Measurements from ENCODE around the gene FEM1B.

DNA sequence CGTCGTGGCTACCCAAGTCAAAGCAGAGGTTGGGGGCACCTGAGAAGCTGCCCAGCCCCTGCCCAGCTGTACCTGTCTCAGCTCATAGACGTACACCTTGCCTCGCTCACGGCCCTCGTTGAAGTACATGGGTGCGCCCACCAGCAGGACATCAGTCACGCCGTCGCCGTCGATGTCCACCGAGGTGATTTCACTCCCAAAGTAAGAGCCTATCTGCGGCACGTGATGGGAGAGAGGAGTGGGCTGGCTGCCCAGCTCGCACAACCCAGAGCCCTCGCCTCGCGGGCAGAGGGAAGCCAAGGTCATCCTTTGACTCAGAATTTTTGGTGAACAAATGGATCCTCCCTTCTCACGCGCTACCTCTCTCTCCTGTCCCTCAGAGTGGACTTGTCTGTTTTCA is 54.7 kb downstream of the FEM1B start:
- TF ChIP-seq, protein P1, sequence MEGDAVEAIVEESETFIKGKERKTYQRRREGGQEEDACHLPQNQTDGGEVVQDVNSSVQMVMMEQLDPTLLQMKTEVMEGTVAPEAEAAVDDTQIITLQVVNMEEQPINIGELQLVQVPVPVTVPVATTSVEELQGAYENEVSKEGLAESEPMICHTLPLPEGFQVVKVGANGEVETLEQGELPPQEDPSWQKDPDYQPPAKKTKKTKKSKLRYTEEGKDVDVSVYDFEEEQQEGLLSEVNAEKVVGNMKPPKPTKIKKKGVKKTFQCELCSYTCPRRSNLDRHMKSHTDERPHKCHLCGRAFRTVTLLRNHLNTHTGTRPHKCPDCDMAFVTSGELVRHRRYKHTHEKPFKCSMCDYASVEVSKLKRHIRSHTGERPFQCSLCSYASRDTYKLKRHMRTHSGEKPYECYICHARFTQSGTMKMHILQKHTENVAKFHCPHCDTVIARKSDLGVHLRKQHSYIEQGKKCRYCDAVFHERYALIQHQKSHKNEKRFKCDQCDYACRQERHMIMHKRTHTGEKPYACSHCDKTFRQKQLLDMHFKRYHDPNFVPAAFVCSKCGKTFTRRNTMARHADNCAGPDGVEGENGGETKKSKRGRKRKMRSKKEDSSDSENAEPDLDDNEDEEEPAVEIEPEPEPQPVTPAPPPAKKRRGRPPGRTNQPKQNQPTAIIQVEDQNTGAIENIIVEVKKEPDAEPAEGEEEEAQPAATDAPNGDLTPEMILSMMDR (IDR thresholded peaks at IDR 0.05; ENCODE audit: poor library complexity), result no peak
- TF ChIP-seq EZH2phosphoT487 (IDR thresholded peaks at IDR 0.05; ENCODE audit: low read depth, severe bottlenecking, unreplicated experiment), result no peak
